Left lobe of liver (tissue), 2 donors: ENCODE measurements around the gene TANC1. TPM values are rescaled to one million over a fixed set of nuclear protein-coding genes. Genes with fewer than 3 reads are reported as not detected.

Experiments used
- ATAC-seq: fragments of 200-7000 bp; cut with Tn5 transposase; one replicate; pipeline ENCODE4 v1.9.1; 2020; ENCODE audit warnings: mild to moderate bottlenecking, moderate library complexity
- DNase-seq: peaks from one replicate; pipeline ENCODE4 v3.0.0-alpha.2; 2020; ENCODE audit warnings: low spot score
- total RNA-seq: library from RNA; stranded (reverse); gene quantifications from one replicate; pipeline ENCODE4 v1.2.1, GENCODE V29; 2021
- donor health status: DM: no; HTN: no; CAD: no; lungs with moderate emphysema.
- donor health status: DM: no; HTN: yes; CAD: no.

TANC1 gene
- total RNA-seq, 1 donor from 2014 or later: 5.0 TPM

DNA sequence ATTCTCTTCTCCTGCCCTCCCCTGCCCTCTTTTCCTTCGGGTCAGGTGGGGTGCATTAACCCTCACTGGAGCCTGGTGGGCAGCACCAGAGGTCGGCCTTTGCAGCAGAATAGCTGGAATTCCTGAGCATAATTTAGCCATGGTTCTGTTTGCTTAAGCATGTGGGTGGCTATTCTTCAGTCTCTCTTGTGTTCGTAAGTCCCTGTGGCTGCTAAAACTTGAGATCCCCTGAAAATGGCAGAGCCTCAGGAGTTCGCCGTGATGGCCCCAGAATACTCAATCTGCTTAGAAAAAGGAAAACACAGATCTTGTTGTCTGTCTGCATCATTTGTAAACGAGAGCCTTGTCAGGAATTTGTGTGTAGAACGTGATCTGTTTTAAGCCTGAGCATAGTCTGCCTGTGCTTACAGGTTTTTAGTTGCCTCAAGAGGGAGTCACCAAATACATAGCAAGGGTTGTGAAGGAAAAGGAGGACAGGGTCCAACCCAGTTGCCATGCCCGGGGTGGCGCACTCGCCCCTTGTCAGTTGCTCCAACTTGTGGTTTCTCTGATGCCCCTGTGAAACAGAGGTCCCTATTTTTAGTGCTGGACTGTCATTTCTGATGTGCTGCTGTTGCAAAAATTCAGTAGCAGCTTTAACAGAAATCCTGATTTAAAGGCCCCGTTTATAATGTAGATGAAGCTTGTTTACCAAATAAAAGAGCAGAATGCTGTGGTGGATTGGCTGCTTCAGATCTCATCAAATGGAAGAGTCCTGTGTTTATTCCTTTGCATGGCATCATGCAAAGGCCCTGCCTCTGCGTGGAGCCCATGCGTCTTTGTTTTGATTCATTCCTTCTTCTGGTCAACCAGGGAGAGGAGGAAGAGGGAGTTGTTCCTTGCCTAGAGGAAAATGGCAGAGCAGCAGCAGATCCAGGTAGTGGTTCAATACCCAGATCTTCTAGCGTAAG, 243.3 kb downstream of the TANC1 start:
- no peak for DNase-seq
- no peak for ATAC-seq

DNA sequence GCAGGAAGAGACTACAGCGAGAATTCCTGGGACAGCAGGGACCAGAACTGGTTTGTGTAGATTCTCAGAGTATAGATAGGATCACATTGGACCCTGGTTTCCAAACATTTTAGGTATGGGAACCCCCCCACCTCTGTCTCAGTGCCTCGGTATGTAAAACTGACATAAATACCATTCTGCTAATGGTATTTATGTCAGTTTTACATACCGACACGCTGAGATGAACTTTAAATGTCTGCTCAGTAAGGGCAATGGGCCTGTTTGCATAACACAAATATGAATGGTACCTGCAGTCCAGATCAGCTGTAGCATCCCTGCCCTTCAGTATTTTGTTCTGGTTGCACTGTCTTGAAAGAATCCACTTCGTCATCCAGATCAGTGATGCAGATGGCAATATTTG, 244.9 kb downstream of the TANC1 start:
- DNase-seq: no peak
- ATAC-seq: no peak

- ATAC-seq: no peak
- no peak for DNase-seq
These were observed 246.0 kb downstream of the TANC1 start for GRCh38 chr2:159214325-159214865.

DNA sequence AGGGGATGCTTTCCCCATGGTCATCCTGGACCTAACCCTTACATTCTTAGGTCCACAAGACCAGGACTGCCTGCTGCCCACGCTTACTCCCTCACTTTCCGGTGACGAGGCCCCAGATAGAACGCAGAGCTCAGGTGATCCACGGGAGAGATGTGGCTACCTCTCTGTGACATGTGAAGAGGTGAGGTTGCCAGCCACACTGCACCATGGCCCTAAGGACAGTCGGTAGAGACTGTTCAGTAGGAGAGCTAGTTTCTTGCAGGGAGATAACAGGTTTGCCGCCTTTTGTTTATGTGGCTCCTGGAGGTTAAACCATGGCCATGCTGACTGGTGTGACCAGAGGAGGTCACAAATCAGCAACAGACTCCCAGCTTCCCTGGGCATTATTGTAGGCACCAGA, 246.7 kb downstream of the TANC1 start:
- DNase-seq: no peak

DNA sequence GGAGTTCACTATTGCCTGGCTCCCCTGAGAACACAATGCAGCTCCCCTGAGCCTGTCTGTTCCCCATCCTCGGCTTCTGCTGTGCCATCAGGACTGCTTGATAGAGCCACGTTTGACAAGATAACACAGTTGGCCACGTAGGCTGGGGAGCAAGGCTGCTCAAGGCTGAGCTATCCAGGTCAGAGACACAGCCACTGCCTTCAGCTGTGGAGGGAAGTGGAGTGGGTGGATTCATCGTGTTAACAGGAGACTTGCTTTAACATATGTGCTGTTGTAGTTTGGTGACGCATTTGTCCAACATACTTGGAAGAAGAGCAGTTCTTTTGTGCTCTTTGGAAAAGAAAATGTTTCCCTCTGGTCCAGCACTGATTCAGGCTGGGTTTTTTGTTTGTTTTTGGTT, 249.2 kb downstream of the TANC1 start:
- no peak for DNase-seq
- ATAC-seq: no peak

More for the DNA sequence above, 246.7 kb downstream of the TANC1 start:
- ATAC-seq: no peak

DNA sequence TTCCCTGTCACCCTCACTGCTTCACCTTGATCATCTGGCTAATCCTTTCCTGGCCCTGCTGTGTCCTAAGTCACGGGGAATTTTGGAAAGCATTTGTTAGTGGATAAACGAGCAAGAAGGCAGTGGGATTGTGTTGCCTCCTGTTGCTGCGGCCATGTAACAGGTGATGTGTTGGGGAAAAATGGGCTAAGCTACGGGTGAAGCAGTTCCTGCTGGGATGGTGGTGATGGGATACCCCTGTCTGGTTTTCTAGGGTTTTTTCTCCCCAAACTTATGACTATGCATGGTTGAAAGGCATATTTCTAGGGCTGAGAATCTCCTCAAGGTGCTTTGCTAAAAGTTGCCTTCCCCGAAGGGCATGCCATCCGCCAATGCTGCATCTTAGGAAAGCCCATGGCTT, 249.9 kb downstream of the TANC1 start:
- no peak for ATAC-seq
- DNase-seq: no peak

DNA sequence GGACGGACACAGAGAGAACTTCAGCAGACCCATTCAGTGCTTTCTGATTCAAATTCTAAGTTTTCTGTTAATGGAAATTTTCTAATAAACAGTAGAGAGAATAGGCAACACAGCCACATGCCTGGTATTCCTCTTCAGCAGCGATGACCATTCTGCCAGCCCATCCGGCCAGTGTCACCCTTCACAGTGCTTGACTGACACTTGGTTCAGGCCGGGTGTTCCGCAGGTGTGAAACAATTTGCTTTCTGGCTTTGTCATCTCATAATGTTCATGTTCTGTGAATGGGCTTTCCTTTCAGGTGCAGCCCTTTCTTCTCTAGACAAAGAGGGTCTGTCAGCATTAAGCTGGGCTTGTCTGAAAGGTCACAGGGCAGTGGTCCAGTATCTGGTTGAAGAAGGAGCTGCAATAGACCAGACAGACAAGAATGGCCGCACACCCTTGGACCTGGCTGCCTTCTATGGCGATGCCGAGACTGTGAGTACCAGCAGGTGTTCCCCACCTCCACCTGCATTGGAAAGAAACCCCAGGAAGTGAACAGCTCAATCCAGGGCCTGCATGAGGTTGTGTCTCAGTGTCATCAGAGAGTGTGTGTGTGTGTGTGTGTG, 251.1 kb downstream of the TANC1 start:
- DNase-seq (no peak), ATAC-seq (no peak)

GRCh38 chr2:159224061-159224813, 255.8 kb downstream of the TANC1 start:
- ATAC-seq (no peak), DNase-seq (no peak)

DNA sequence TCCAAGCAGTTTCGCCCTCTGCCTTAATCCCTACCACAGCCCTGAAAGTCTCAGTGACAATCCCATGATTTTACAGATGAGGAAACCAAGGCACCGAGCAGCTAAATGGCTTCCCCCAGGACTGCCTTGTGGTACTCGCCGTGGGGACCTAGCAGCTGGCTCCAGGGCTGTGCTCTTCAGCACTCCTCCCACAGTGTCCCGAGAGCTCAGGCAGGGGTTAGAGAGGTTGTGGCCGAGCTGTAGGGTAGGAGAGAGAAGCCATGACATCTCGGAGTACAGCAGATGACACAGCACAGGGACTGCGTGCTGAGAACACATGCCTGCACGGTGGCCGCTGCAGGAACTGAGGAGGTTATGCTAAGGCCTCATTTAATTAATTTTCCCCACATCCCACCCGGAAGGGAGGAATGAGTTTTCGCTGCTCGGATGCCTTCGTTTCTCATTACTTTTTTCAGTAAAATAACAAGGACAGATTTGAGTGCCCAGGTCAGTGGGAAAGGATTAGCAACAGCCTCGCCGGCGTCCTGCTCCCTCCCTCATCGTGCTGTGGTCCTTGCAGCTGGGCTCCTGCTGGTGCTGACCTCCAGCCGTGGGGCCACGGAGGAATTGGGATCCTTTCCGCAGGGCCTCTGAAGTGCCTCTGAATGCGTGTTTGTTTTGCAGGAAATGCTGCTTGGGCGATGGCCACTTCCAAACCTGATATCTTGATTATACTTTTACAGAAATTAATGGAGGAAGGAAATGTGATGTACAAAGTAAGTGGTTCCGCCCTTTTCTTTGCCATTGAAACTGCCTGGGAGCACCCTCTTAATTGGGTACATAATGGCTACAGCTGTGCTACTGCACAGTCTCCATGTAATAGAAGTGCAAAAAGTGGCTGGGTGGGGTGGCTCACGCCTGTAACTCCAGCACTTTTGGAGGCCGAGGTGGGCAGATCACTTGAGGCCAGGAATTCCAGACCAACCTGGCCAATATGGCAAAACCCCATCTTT, 256.9 kb downstream of the TANC1 start:
- peak; percentile 56 for ATAC-seq
- no peak for DNase-seq

DNA sequence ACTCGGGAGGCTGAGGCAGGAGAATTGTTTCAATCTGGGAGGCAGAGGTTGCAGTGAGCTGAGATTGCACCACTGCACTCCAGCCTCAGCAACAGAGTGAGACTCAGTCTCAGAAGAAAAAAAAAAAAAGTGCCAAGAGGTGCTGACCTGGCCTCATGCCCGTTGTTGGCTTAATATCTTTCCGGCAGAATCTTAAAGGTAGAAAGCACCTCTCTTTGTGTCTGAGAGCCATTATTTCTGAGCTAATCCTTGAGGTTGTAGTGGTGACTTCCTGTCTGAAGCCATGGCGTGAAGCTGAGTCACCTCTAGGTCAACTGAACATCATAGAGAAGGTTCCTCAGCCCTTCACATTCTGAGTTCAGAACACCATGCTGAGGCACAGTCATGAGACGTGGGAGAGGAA, 257.6 kb downstream of the TANC1 start:
- ATAC-seq (peak; percentile 37), DNase-seq (no peak)

GRCh38 chr2:159226608-159227385, 258.4 kb downstream of the TANC1 start:
- no peak for ATAC-seq
- DNase-seq: no peak

DNA sequence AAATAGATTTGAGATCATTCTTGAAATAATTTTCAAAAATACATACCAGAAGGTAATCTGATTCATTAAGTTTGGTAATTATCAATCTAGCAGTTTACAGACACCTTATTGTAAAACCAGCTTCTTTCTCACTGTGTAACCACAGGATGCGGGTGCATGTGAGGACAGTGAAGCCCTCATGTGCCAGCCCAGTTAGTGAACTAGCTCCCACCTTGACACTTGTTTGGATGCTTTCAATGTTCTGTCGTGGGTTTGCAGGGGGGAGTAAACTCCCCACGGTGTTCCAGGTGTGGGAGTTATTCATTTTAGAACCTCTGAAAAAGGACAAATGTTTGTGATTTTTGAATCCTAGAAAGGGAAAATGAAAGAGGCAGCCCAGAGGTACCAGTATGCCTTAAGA, 259.0 kb downstream of the TANC1 start:
- no peak for ATAC-seq
- no peak for DNase-seq

GRCh38 chr2:159228081-159228581, 259.7 kb downstream of the TANC1 start:
- no peak for ATAC-seq
- DNase-seq: no peak

GRCh38 chr2:159229476-159230144, 261.2 kb downstream of the TANC1 start:
- no peak for ATAC-seq

DNA sequence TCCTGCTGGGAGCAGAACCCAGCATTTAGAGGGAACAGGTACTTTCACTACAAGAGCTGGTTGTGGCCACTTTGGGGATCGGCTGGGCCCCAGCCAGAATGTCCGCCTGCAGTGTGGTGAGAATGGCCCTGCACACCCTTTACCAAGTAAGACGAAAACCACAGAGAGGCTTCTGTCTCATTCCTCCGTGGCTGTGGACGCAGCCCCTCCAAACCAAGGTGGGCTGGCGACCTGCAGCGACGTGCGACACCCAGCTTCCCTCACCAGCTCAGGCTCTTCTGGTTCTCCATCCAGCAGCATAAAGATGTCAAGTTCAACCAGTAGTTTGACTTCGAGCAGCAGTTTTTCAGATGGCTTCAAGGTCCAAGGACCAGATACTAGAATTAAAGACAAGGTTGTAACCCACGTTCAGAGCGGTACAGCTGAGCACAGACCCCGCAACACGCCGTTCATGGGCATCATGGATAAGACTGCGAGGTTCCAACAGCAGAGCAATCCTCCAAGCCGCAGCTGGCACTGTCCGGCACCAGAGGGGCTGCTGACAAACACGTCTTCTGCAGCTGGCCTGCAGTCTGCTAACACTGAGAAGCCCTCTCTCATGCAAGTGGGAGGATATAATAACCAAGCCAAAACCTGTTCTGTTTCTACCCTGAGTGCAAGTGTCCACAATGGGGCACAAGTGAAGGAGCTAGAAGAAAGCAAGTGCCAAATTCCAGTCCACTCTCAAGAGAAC, 261.9 kb downstream of the TANC1 start:
- no peak for DNase-seq
- ATAC-seq: no peak

More at GRCh38 chr2:159229476-159230144, 261.2 kb downstream of the TANC1 start:
- no peak for DNase-seq

DNA sequence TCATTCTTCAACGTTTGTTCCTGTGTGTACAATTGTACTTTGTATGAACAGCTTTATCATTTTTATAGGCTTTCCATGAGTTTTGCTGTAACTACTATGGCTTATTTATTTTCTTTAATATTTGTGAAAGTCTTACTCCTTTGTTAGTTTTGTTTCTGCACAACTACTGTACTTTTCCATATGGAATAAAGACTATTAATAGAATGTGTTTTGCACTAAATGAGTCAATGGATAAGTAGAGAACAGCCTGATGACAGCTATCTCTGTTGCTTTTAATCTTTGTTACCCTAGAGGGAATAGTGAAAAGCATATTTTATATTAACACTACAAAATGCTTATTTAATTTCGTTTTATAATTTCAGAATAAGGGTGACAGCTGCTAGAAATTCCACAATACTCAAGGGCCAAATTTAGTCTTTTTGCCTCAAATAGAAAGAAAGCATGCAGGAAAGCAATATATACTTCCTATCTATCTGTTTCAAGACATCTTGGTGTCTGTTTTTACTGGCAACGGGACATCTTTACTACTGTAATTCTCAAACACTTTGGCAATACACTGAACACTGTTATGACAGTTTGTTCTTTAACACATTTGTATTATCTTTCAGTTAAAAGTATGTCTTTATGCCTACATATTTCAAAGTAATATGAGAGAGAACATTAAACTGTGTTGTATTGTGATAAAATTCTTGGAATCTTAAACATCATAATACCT, 264.2 kb downstream of the TANC1 start:
- DNase-seq (no peak), ATAC-seq (no peak)

DNA sequence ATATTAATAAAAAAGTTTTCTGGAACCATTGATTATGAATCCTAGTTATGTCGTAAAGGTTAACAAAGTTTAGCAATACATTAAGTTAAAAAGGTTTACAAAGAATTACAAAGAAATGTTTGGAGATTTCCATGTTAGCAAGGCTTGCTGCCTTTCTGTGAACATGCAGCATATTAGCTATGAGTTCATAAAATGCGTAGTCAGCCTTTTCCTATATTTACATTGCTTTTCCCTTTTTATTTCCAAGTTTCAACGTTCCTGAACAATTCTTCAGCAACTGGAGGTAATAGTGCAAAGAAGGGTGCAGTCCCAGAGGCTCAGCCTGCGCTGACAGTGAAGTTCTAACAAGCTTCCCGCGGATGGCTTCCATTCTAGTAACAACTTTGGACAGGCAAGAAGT, 266.4 kb downstream of the TANC1 start:
- no peak for DNase-seq

More for the DNA sequence above, 266.4 kb downstream of the TANC1 start:
- ATAC-seq: no peak
